ENCODE results near the gene ADPRHL1. TPM values are rescaled to one million over a fixed set of nuclear protein-coding genes. Genes with fewer than 3 reads are reported as not detected.
A peak's percentile ranks its signal among the peaks of the same experiment; 100 is the strongest.
"Not testable (repeated sequence)": the region's sequence is repeated elsewhere in the genome, so short reads cannot be mapped to it uniquely, and the experiment has no call there.

The ADPRHL1 gene
- total RNA-seq, 1 donor from 2014 or later = 0.20 TPM

GRCh38 chr13:113479179-113479578, 25.9 kb upstream of the ADPRHL1 start:
- DNase-seq (ENCODE audit: low read depth in 2 of 2) = no peak

- no peak for DNase-seq (ENCODE audit: low read depth in 2 of 2)
Measured at GRCh38 chr13:113477724-113478123, 24.4 kb upstream of the ADPRHL1 start.

GRCh38 chr13:113476811-113477210, 23.5 kb upstream of the ADPRHL1 start:
- no peak for DNase-seq (ENCODE audit: low read depth in 2 of 2)

GRCh38 chr13:113475911-113476310, 22.6 kb upstream of the ADPRHL1 start:
- DNase-seq (ENCODE audit: low read depth in 2 of 2) = no peak

GRCh38 chr13:113475280-113475679, 22.0 kb upstream of the ADPRHL1 start:
- no peak for DNase-seq (ENCODE audit: low read depth in 2 of 2)

GRCh38 chr13:113474179-113474578, 20.9 kb upstream of the ADPRHL1 start:
- peak; percentile 64 to 79 for DNase-seq (ENCODE audit: low read depth in 2 of 2)

- DNase-seq (ENCODE audit: low read depth in 2 of 2) = peak; percentile 50 to 67
Measured at GRCh38 chr13:113472355-113473025, 19.2 kb upstream of the ADPRHL1 start.

GRCh38 chr13:113471844-113472243, 18.6 kb upstream of the ADPRHL1 start:
- DNase-seq (ENCODE audit: low read depth in 2 of 2) = peak in 1 of 2 donors; percentile 81

- not testable (repeated sequence) for DNase-seq (ENCODE audit: low read depth in 2 of 2)
Measured at GRCh38 chr13:113470635-113471163, 17.4 kb upstream of the ADPRHL1 start.

- no peak for DNase-seq (ENCODE audit: low read depth in 2 of 2)
Measured at GRCh38 chr13:113470073-113470472, 16.8 kb upstream of the ADPRHL1 start.

GRCh38 chr13:113469582-113469981, 16.3 kb upstream of the ADPRHL1 start:
- no peak for DNase-seq (ENCODE audit: low read depth in 2 of 2)

- DNase-seq (ENCODE audit: low read depth in 2 of 2) = no peak
Measured at GRCh38 chr13:113468472-113469201, 15.3 kb upstream of the ADPRHL1 start.

GRCh38 chr13:113468029-113468428, 14.7 kb upstream of the ADPRHL1 start:
- DNase-seq (ENCODE audit: low read depth in 2 of 2) = no peak

GRCh38 chr13:113466383-113466782, 13.1 kb upstream of the ADPRHL1 start:
- no peak for DNase-seq (ENCODE audit: low read depth in 2 of 2)

- no peak for DNase-seq (ENCODE audit: low read depth in 2 of 2)
Measured at GRCh38 chr13:113465300-113465699, 12.0 kb upstream of the ADPRHL1 start.

- no peak for DNase-seq (ENCODE audit: low read depth in 2 of 2)
Measured at GRCh38 chr13:113464476-113464875, 11.2 kb upstream of the ADPRHL1 start.

GRCh38 chr13:113461022-113461751, 7.9 kb upstream of the ADPRHL1 start:
- DNase-seq (ENCODE audit: low read depth in 2 of 2) = no peak

GRCh38 chr13:113460599-113460998, 7.3 kb upstream of the ADPRHL1 start:
- no peak for DNase-seq (ENCODE audit: low read depth in 2 of 2)

GRCh38 chr13:113460064-113460555, 6.8 kb upstream of the ADPRHL1 start:
- no peak for DNase-seq (ENCODE audit: low read depth in 2 of 2)

GRCh38 chr13:113458253-113459065, 5.2 kb upstream of the ADPRHL1 start:
- DNase-seq (ENCODE audit: low read depth in 2 of 2) = peak; percentile 34 to 60

- DNase-seq (ENCODE audit: low read depth in 2 of 2) = peak in 1 of 2 donors; percentile 31
Measured at GRCh38 chr13:113457510-113457909, 4.2 kb upstream of the ADPRHL1 start.
